Panc1 (cell line): Measurements from ENCODE around the gene GUCY2C. TPM values are rescaled to one million over a fixed set of nuclear protein-coding genes. Genes with fewer than 3 reads are reported as not detected.

ENCODE experiments used
- ATAC-seq: fragments of 200-7000 bp; cut with Tn5 transposase; 2 replicates; pipeline ENCODE4 v1.9.1; 2020; ENCODE audit warnings: mild to moderate bottlenecking, moderate library complexity
- BruUV-seq: library from RNA; stranded (reverse); fragments of 400-500 nt; replicated peaks from 2 replicates; lab custom pipeline; 2021; lab: Mats Ljungman, UMichigan
- CTCF ChIA-PET: fragments of 300-600 bp; sonication (Branson Sonifier 250); formaldehyde crosslinking; loops from one replicate; lab custom pipeline; 2022; ENCODE audit warnings: antibody characterized with exemption; lab: Charles Lee
- POLR2A ChIA-PET: fragments of 300-600 bp; sonication (Branson Sonifier 250); formaldehyde crosslinking; loops from one replicate; lab custom pipeline; 2022; ENCODE audit warnings: antibody characterized with exemption; lab: Charles Lee
- DNase-seq: peaks from one replicate; pipeline ENCODE4 v3.0.0-alpha.2; 2010; ENCODE audit warnings: low read depth, low spot score
- H3K27ac ChIP-seq: 2 replicates; pipeline ENCODE4 v1.5.1; 2011; ENCODE audit warnings: mild to moderate bottlenecking, low read length, inconsistent platforms
- H3K27me3 ChIP-seq: fragments of 200-500 bp; sonication (Bioruptor generic); 2 replicates; pipeline ENCODE4 v1.6.0; 2014; ENCODE audit warnings: low read length, inconsistent platforms; ENCODE audit not compliant: control insufficient read depth, insufficient read depth
- H3K36me3 ChIP-seq: fragments of 200-500 bp; sonication (Bioruptor generic); 2 replicates; pipeline ENCODE4 v1.5.1; 2014; ENCODE audit warnings: inconsistent platforms, mild to moderate bottlenecking, low read length, moderate library complexity; ENCODE audit not compliant: control insufficient read depth, insufficient read depth
- H3K4me1 ChIP-seq: 2 replicates; pipeline ENCODE4 v1.5.1; 2011; ENCODE audit warnings: inconsistent platforms, mild to moderate bottlenecking, low read length, moderate library complexity; ENCODE audit not compliant: control insufficient read depth, insufficient read depth
- H3K4me3 ChIP-seq, 2 experiments: 2 replicates each; pipeline ENCODE4 v1.5.1; 2011 to 2012; ENCODE audit warnings: low read depth in 2 of 2, low read length in 2 of 2, mild to moderate bottlenecking in 2 of 2, inconsistent platforms in 1 of 2, moderate library complexity in 1 of 2
- H3K9me3 ChIP-seq: fragments of 200-500 bp; sonication (Bioruptor generic); 2 replicates; pipeline ENCODE4 v1.5.1; 2014; ENCODE audit warnings: low read depth, mild to moderate bottlenecking, inconsistent platforms, low read length, moderate library complexity; ENCODE audit not compliant: control insufficient read depth, insufficient read depth
- CTCF ChIP-seq: fragments of 450-650 bp; IDR thresholded peaks from 2 replicates; pipeline ENCODE4 v1.5.1; 2017; ENCODE audit warnings: mild to moderate bottlenecking
- POLR2AphosphoS5 ChIP-seq: IDR thresholded peaks from 2 replicates; pipeline ENCODE4 v1.6.1; 2012; ENCODE audit warnings: mild to moderate bottlenecking, low read depth, low read length, moderate library complexity
- REST ChIP-seq, 2 experiments: IDR thresholded peaks; 2 replicates each; pipeline ENCODE4 v1.6.1; 2011 to 2012; ENCODE audit warnings: low read depth in 2 of 2, control low read depth in 1 of 2, low read length in 1 of 2, mild to moderate bottlenecking in 1 of 2, moderate library complexity in 1 of 2; ENCODE audit not compliant: insufficient read depth in 1 of 2
- SIN3A ChIP-seq: IDR thresholded peaks from 2 replicates; pipeline ENCODE4 v1.6.1; 2012; ENCODE audit warnings: low read depth, mild to moderate bottlenecking, low read length, moderate library complexity, borderline replicate concordance; ENCODE audit not compliant: insufficient read depth
- TCF7L2 ChIP-seq: IDR thresholded peaks from 2 replicates; pipeline ENCODE4 v1.6.1; 2011; ENCODE audit warnings: mild to moderate bottlenecking, low read depth, low read length, inconsistent platforms
- in situ Hi-C: cut with HindIII; loops from 2 replicates; pipeline ENCODE4 v1.10.0; 2016; ENCODE audit warnings: low sequenced_read_pairs, low pct_unique_long_range_greater_than_20kb
- intact Hi-C: fragments of 100-400 bp; cut with micrococcal nuclease; formaldehyde crosslinking; loops from one replicate; pipeline ENCODE4 v1.10.0; 2022; ENCODE audit not compliant: unreplicated experiment
- total RNA-seq: library from RNA; stranded (reverse); gene quantifications from one replicate; pipeline ENCODE4 v1.2.1, GENCODE V29; 2021; ENCODE audit not compliant: unreplicated experiment

The GUCY2C gene
- total RNA-seq, 1 experiment from 2014 or later = 0.13 TPM

GRCh38 chr12:14656846-14657245 lies 39.6 kb downstream of the GUCY2C start:
- intact Hi-C loops = no loop called here
- TF ChIP-seq POLR2AphosphoS5 = no peak
- no peak for TF ChIP-seq SIN3A
- TF ChIP-seq CTCF = no peak; the same call in 1 of the 2 replicates
- no peak for TF ChIP-seq TCF7L2
- no peak for TF ChIP-seq REST (IDR thresholded peaks at IDR 0.05; ENCODE audit: insufficient read depth in 1 of 2, low read depth in 2 of 2, low read length in 1 of 2)
- ChIA-PET POLR2A (no interaction called here), CTCF (no interaction called here)
- no TSS peak for BruUV-seq
- Histone ChIP-seq H3K36me3 (no peaks in the 10 kb centered on the region), H3K9me3 (no peaks in the 10 kb centered on the region), H3K27me3 (no peaks in the 10 kb centered on the region), H3K4me1 (no peaks in the 10 kb centered on the region), H3K27ac (no peak overlapping the region), H3K4me3 (no peak overlapping the region)
- DNase-seq (no peak), ATAC-seq (no peak)
- in situ Hi-C loops = no loop called here

GRCh38 chr12:14655284-14655683 lies 41.1 kb downstream of the GUCY2C start:
- TF ChIP-seq REST (IDR thresholded peaks at IDR 0.05; ENCODE audit: insufficient read depth in 1 of 2, low read depth in 2 of 2, low read length in 1 of 2) (no peak), CTCF (no peak), SIN3A (no peak), POLR2AphosphoS5 (no peak), TCF7L2 (no peak)
- Histone ChIP-seq H3K27ac (no peak overlapping the region), H3K36me3 (no peaks in the 10 kb centered on the region), H3K9me3 (no peaks in the 10 kb centered on the region), H3K27me3 (no peaks in the 10 kb centered on the region), H3K4me1 (no peaks in the 10 kb centered on the region), H3K4me3 (no peak overlapping the region)
- ATAC-seq = no peak
- ChIA-PET CTCF (no interaction called here), POLR2A (no interaction called here)
- in situ Hi-C loops (no loop called here), intact Hi-C loops (no loop called here)
- no peak for DNase-seq
- no TSS peak for BruUV-seq
